ENCODE results near the gene FARS2.
A peak's percentile ranks its signal among the peaks of the same experiment; 100 is the strongest.

FARS2 gene

DNA sequence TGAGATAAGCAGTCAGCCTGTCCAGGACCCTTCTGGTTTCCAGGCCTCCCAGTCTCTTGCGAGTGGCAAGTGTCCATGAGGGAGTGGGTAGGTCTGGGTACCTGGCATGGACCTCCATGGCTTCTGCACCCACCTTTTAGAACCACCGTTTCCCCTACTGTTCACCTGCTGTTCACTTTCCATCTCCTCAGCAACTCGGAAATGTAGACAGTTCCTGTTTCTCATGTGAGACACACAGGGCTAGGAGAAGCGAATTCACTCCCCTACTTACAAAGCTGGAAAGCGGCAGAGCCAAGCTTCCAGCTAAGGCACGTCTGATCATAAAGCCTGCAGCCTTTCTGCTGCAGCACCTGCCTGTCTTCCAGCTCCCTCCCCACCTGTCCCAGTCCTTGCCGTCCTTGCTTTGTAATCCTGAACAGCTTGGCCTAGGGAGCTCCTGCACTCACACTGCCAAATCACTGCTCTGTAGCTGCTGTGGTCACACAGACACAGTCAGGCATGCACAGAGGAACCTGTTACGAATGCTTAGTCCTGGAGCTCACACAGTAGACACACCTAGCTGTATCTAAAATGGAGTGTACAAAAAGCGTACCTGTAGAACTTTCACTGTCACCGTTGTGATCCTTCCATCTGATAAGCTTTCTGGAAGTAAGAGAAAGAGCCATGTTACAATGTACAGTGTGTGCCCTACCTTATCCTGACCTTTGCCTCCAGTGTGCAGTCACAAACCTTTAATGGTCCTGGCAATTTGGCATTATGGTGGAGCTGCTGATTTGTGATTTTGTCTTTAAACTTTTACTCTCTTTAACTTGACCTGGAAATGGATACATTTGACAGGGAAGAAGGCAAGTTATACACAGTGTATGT, 451.3 kb downstream of the FARS2 start:
- no peak overlapping the region for H3K4me3 ChIP-seq (ENCODE audit: low read depth, low read length)
- DNase-seq (ENCODE audit: low read depth): no peak
- TF ChIP-seq MAX (IDR thresholded peaks at IDR 0.05; ENCODE audit: low read depth, low read length) (no peak), CTCF (IDR thresholded peaks at IDR 0.05; ENCODE audit: low read depth, low read length) (no peak), POLR2A (IDR thresholded peaks at IDR 0.05; ENCODE audit: extremely low read depth, insufficient read length) (no peak), MYC (IDR thresholded peaks at IDR 0.05; ENCODE audit: low read depth, low read length) (no peak)

DNA sequence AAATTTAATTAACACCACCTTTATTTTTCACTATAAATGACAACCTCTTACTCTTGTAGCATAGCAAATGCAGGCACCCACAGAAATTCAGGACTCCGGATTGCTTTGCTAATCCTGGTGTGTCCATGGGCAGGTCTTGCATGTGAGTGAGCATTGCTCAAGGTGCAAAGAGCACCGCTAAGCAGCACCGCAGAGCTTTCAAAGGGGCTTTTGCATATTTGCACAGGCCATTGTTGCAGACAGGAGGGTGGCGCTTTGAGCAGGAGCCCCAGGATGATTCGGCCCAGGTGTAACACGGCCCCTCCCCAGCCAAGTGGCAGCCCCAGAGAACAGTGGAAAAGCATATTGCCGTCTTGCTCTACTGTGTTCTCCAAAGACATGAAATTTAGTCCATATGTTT, 452.2 kb downstream of the FARS2 start:
- TF ChIP-seq POLR2A (IDR thresholded peaks at IDR 0.05; ENCODE audit: extremely low read depth, insufficient read length): no peak
- no peak for TF ChIP-seq MYC (IDR thresholded peaks at IDR 0.05; ENCODE audit: low read depth, low read length)
- TF ChIP-seq MAX (IDR thresholded peaks at IDR 0.05; ENCODE audit: low read depth, low read length): no peak
- TF ChIP-seq CTCF (IDR thresholded peaks at IDR 0.05; ENCODE audit: low read depth, low read length): no peak
- no peak overlapping the region for H3K4me3 ChIP-seq (ENCODE audit: low read depth, low read length)
- no peak for DNase-seq (ENCODE audit: low read depth)

- TF ChIP-seq CTCF (IDR thresholded peaks at IDR 0.05; ENCODE audit: low read depth, low read length): no peak
- no peak for TF ChIP-seq MYC (IDR thresholded peaks at IDR 0.05; ENCODE audit: low read depth, low read length)
- no peak for TF ChIP-seq POLR2A (IDR thresholded peaks at IDR 0.05; ENCODE audit: extremely low read depth, insufficient read length)
- TF ChIP-seq MAX (IDR thresholded peaks at IDR 0.05; ENCODE audit: low read depth, low read length): no peak
- H3K4me3 ChIP-seq (ENCODE audit: low read depth, low read length): no peak overlapping the region
- peak; percentile 81 for DNase-seq (ENCODE audit: low read depth)
Observed at GRCh38 chr6:5718231-5718947, 457.1 kb downstream of the FARS2 start.

- peak overlapping the region; percentile 63 for H3K4me3 ChIP-seq (ENCODE audit: low read depth, low read length)
- TF ChIP-seq MAX (IDR thresholded peaks at IDR 0.05; ENCODE audit: low read depth, low read length) (peak; percentile 44), CTCF (IDR thresholded peaks at IDR 0.05; ENCODE audit: low read depth, low read length) (no peak), POLR2A (IDR thresholded peaks at IDR 0.05; ENCODE audit: extremely low read depth, insufficient read length) (peak; percentile 16), MYC (IDR thresholded peaks at IDR 0.05; ENCODE audit: low read depth, low read length) (peak; percentile 38; the same call in 1 of the 2 replicates)
- DNase-seq (ENCODE audit: low read depth): peak; percentile 97
Observed at GRCh38 chr6:5723841-5724691, 462.8 kb downstream of the FARS2 start.

DNA sequence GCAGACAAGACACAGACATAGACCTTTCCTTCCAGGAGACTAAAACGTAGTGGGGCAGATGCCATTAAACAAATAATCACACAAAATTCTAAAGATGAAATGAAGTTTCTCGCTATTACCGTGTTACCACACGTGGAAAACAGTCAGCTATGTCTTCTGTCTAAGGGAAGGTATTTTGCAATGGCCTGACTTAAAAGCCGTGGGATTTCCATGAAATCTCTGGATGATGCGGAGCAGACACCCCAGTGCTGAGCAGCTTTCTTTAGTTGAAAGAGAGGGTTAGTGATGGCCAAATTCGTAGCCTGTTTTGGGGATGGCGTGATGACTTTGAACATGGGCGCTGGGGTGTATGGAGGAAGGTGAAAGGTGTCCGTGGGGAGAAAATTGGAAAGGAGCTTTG, 463.6 kb downstream of the FARS2 start:
- no peak for DNase-seq (ENCODE audit: low read depth)
- H3K4me3 ChIP-seq (ENCODE audit: low read depth, low read length): peak overlapping the region; percentile 63
- TF ChIP-seq MAX (IDR thresholded peaks at IDR 0.05; ENCODE audit: low read depth, low read length): no peak
- TF ChIP-seq CTCF (IDR thresholded peaks at IDR 0.05; ENCODE audit: low read depth, low read length): no peak
- TF ChIP-seq POLR2A (IDR thresholded peaks at IDR 0.05; ENCODE audit: extremely low read depth, insufficient read length): no peak
- no peak for TF ChIP-seq MYC (IDR thresholded peaks at IDR 0.05; ENCODE audit: low read depth, low read length)

All from NB4 (cell line).